Omental fat pad (tissue), 4 donors: ENCODE measurements around the gene GIGYF2. TPM values are rescaled to one million over a fixed set of nuclear protein-coding genes. Genes with fewer than 3 reads are reported as not detected.
"Not testable (repeated sequence)": the region's sequence is repeated elsewhere in the genome, so short reads cannot be mapped to it uniquely, and the experiment has no call there.

Source experiments
- ATAC-seq: fragments of 150-250 bp; one replicate; pipeline ENCODE4 v1.9.1; 2016; ENCODE audit warnings: mild to moderate bottlenecking, moderate library complexity; ENCODE audit not compliant: low FRiP score
- DNase-seq: peaks from one replicate; pipeline ENCODE4 v3.0.0-alpha.2; 2019; ENCODE audit warnings: low spot score
- CTCF ChIP-seq, 3 donors: fragments of 450-650 bp; IDR thresholded peaks; one replicate each; pipeline ENCODE4 v1.5.1; 2016 to 2017; ENCODE audit warnings: antibody characterized with exemption in 3 of 3, mild to moderate bottlenecking in 3 of 3, moderate library complexity in 2 of 3
- small RNA-seq: library from RNA; depleted of rRNA; stranded (forward); fragments of <200 nt; gene quantifications from one replicate; pipeline ENCODE3, GENCODE V24; 2016
- total RNA-seq, 4 donors: library from RNA; depleted of rRNA; stranded (reverse); fragments of >200 nt; gene quantifications; one replicate each; pipeline ENCODE4 v1.1.0, GENCODE V29; 2016

GIGYF2 gene
- total RNA-seq, 4 donors from 2014 or later: 63.9 to 80.2 (median 72.2) TPM

- ATAC-seq (no peak), DNase-seq (no peak)
- TF ChIP-seq CTCF (IDR thresholded peaks at IDR 0.05): no peak
These were observed 203.9 kb downstream of the GIGYF2 start for GRCh38 chr2:232900811-232901735.

GRCh38 chr2:232901736-232902578 is 204.8 kb downstream of the GIGYF2 start:
- TF ChIP-seq CTCF (IDR thresholded peaks at IDR 0.05): no peak
- ATAC-seq (no peak), DNase-seq (no peak)

GRCh38 chr2:232903989-232904388 is 206.9 kb downstream of the GIGYF2 start:
- no peak for TF ChIP-seq CTCF (IDR thresholded peaks at IDR 0.05)
- DNase-seq (no peak), ATAC-seq (no peak)

- DNase-seq, ATAC-seq: not testable (repeated sequence)
These were observed 210.0 kb downstream of the GIGYF2 start for GRCh38 chr2:232906867-232907717.

GRCh38 chr2:232907718-232908085 is 210.6 kb downstream of the GIGYF2 start:
- not testable (repeated sequence) for DNase-seq, ATAC-seq

- DNase-seq (no peak), ATAC-seq (no peak)
- no peak for TF ChIP-seq CTCF (IDR thresholded peaks at IDR 0.05)
These were observed 211.6 kb downstream of the GIGYF2 start for GRCh38 chr2:232908695-232909094.

Small RNA genes within 50 kb of the gene (small RNA-seq; reads per million reads assigned to genes)
- not detected for gene RF00019
- gene RN7SL359P: not detected
- gene RNU6-107P: not detected

Other genes starting within 250 kb of the GIGYF2 start
- not detected for gene ALPI, start 241.2 kb upstream of the GIGYF2 start, total RNA-seq
- gene ECEL1, start 209.5 kb upstream of the GIGYF2 start, total RNA-seq: 1 to 10 TPM in 2 of 4 donors, under 1 TPM in 1, not detected in 1; 0.19 to 1.1 (median 1.0) TPM
- gene PRSS56, start 176.9 kb upstream of the GIGYF2 start, total RNA-seq: not detected
- not detected for gene CHRND, start 171.2 kb upstream of the GIGYF2 start, total RNA-seq
- gene CHRNG, start 157.6 kb upstream of the GIGYF2 start, total RNA-seq: not detected
- gene TIGD1, start 146.8 kb upstream of the GIGYF2 start, total RNA-seq: 1 to 10 TPM; 1.5 to 3.8 (median 2.4) TPM
- 10 to 100 TPM; 32.2 to 45.4 (median 37.8) TPM for gene EIF4E2, start 146.6 kb upstream of the GIGYF2 start, total RNA-seq
- gene EFHD1, start 63.7 kb upstream of the GIGYF2 start, total RNA-seq: 10 to 100 TPM in 3 of 4 donors, 1 to 10 TPM in 1; 9.6 to 44.1 (median 18.1) TPM
- gene KCNJ13, start 79.2 kb downstream of the GIGYF2 start, total RNA-seq: not detected
- gene SNORC, start 172.9 kb downstream of the GIGYF2 start, total RNA-seq: under 1 TPM; 0.24 to 0.79 (median 0.40) TPM